ENCODE measurements around the gene CCDC78. TPM values are rescaled to one million over a fixed set of nuclear protein-coding genes. Genes with fewer than 3 reads are reported as not detected.
A peak's percentile ranks its signal among the peaks of the same experiment; 100 is the strongest.

CCDC78 gene
- total RNA-seq, 1 experiment from 2014 or later = 20.2 TPM

DNA sequence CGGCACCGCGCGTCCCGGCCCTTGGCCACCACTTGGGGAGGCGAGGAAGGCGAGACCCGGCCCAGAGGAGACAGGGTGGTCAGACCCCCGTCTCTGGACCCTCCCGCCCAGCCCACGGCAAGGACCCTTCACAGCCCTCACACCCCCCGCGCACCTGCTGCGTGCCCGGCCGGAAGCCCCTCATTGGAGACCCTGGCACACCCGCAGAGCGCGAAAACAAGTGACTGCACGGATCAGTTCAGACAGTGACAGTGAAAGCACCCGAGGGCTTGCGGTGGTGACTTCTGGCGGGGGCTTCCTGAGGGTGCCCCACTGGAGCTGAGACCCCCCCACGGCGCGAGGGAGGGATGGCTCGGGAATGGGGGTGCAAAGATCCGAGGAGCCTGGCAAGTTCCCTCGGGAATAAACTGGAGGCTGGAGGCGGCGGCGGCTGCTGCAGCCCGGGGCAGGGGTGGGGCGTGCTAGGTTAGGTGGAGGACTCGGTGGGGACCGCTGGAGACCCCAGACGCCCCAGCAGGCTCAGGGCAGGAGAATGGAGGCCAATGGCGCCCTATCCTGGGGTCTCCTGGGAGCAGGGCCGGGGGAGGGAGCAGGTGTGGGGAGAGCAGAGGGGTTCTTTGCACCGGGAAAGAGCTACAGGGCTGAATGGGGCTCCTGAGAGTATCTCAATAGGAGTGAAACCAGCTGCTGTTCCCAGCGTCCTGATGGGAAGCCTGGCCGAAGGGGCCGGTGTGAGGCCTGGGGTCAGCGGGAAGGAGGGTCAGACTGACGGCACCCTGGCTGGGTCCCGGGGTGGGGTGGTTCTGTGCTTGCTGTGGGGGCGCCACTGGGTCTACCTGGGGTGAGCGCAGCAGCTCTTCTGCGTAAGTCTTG is 19.8 kb downstream of the CCDC78 start:
- POLR2A ChIA-PET = interaction anchor here (0.5 to 1.1 kb wide), 4 partner anchors 10 to 540 kb away, joined by 3 read pairs; no protein-coding TSS in a partner anchor
- CTCF ChIA-PET = interaction anchor here (0.8 to 3.4 kb wide), 11 partner anchors 9 to 351 kb away, joined by 3 to 23 read pairs (median 7); partner anchors contain the start of genes ANTKMT, CCDC78, CHTF18 and CIAO3
- no peaks in the 10 kb centered on the region for H3K9me3 Mint-ChIP-seq
- TF ChIP-seq ZNF425 (CRISPR knock-in tag; conservative IDR thresholded peaks at IDR 0.05) (no peak), JAZF1 (CRISPR knock-in tag; IDR thresholded peaks at IDR 0.05) (no peak), ATF3 (CRISPR knock-in tag; conservative IDR thresholded peaks at IDR 0.05) (no peak), RELA (CRISPR knock-in tag; IDR thresholded peaks at IDR 0.05; ENCODE audit: borderline replicate concordance) (no peak), MXD4 (CRISPR knock-in tag; IDR thresholded peaks at IDR 0.05; ENCODE audit: borderline replicate concordance) (no peak), ZNF138 (CRISPR knock-in tag; conservative IDR thresholded peaks at IDR 0.05) (no peak)
- TF ChIP-seq, protein P1, sequence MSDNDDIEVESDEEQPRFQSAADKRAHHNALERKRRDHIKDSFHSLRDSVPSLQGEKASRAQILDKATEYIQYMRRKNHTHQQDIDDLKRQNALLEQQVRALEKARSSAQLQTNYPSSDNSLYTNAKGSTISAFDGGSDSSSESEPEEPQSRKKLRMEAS (CRISPR knock-in tag; IDR thresholded peaks at IDR 0.05) = 0 out of 2 replicates have a peak, but pooled peaks have one; percentile 26
- H3K27ac Mint-ChIP-seq = no peak overlapping the region
- H3K4me1 Mint-ChIP-seq = no peaks in the 10 kb centered on the region
- DNase-seq (ENCODE audit: low spot score) = no peak
- peak overlapping the region; percentile 72 for H3K4me3 Mint-ChIP-seq
- ATAC-seq = peak; percentile 13
- peaks cover 74% of the 10 kb centered on the region for H3K27me3 Mint-ChIP-seq (ENCODE audit: low read depth)
- no peaks in the 10 kb centered on the region for H3K36me3 Mint-ChIP-seq

- no peak for DNase-seq (ENCODE audit: low spot score)
- no peak within 1 kb of the TSS for H3K27ac Mint-ChIP-seq
- peak within 1 kb of the TSS; percentile 72 for H3K4me3 Mint-ChIP-seq
- H3K36me3 Mint-ChIP-seq = no peaks in the 10 kb centered on the region
- peaks cover 79% of the 10 kb centered on the region for H3K27me3 Mint-ChIP-seq (ENCODE audit: low read depth)
- POLR2A ChIA-PET = interaction anchor here (0.6 to 1.0 kb wide), 2 partner anchors 10 to 11 kb away, joined by 3 read pairs; no protein-coding TSS in a partner anchor
- peak; percentile 11 for ATAC-seq
- H3K9me3 Mint-ChIP-seq = no peaks in the 10 kb centered on the region
- CTCF ChIA-PET = interaction anchor here (1.3 to 4.5 kb wide), 4 partner anchors 10 to 80 kb away, joined by 5 to 25 read pairs (median 6); partner anchors contain the start of gene METRN
- H3K4me1 Mint-ChIP-seq = no peaks in the 10 kb centered on the region
- TF ChIP-seq FOXP1 (CRISPR knock-in tag; IDR thresholded peaks at IDR 0.05; ENCODE audit: borderline replicate concordance) = no peak
- TF ChIP-seq HMGXB4 (CRISPR knock-in tag; IDR thresholded peaks at IDR 0.05) = no peak
- TF ChIP-seq, protein P2, sequence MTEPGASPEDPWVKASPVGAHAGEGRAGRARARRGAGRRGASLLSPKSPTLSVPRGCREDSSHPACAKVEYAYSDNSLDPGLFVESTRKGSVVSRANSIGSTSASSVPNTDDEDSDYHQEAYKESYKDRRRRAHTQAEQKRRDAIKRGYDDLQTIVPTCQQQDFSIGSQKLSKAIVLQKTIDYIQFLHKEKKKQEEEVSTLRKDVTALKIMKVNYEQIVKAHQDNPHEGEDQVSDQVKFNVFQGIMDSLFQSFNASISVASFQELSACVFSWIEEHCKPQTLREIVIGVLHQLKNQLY (CRISPR knock-in tag; IDR thresholded peaks at IDR 0.05) = no peak
- TF ChIP-seq, protein P3, sequence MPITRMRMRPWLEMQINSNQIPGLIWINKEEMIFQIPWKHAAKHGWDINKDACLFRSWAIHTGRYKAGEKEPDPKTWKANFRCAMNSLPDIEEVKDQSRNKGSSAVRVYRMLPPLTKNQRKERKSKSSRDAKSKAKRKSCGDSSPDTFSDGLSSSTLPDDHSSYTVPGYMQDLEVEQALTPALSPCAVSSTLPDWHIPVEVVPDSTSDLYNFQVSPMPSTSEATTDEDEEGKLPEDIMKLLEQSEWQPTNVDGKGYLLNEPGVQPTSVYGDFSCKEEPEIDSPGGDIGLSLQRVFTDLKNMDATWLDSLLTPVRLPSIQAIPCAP (CRISPR knock-in tag; IDR thresholded peaks at IDR 0.05) = no peak
- TF ChIP-seq ZNF263 (CRISPR knock-in tag; IDR thresholded peaks at IDR 0.05; ENCODE audit: low read depth) = 0 out of 2 replicates have a peak, but pooled peaks have one; percentile 38
- no peak for TF ChIP-seq NR2C2 (CRISPR knock-in tag; IDR thresholded peaks at IDR 0.05)
- TF ChIP-seq ELF4 (CRISPR knock-in tag; IDR thresholded peaks at IDR 0.05; ENCODE audit: low read depth) = no peak
These were observed 20.6 kb downstream of the CCDC78 start, which contains the start of gene FBXL16 for GRCh38 chr16:705431-706188. FBXL16 (minus strand) TSS chr16:705801; CDS start chr16:697405, 8,396 bp downstream.

Data from WTC11 (cell line).